NCI-H1105 (cell line): ENCODE results near the gene GCLC.

ENCODE experiments used
- DNase-seq: peaks from one replicate; lab custom pipeline; 2025; lab: John Stamatoyannopoulos, UW

Gene GCLC

DNA sequence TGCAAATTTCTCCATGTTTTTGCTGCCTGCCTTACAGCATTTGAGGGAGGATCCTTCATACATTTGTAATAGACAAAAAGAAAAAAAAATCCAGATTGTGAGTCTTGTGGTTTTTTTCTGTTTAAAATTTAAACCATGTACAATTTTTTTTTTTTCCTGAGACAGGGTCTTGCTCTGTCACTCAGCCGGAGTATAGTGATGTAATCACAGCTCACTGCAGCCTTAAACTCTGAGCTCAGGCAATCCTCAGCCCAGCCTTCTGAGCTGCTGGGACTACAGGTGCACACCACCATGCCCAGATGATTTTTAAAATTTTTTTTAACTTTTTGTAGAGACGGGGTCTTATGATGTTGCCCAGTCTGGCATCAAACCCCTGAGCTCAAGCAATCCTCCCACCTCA is 97.0 kb downstream of the GCLC start:
- DNase-seq: no peak
